H1 (cell line): Measurements from ENCODE around the gene MAK. TPM values are rescaled to one million over a fixed set of nuclear protein-coding genes. Genes with fewer than 3 reads are reported as not detected.

Experiments used
- BCL11A ChIP-seq, 2 experiments: IDR thresholded peaks; one replicate each; pipeline ENCODE4 v1.6.1; 2011; ENCODE audit warnings: low read depth in 2 of 2, low read length in 2 of 2, mild to moderate bottlenecking in 2 of 2
- EP300 ChIP-seq, 2 experiments: IDR thresholded peaks; 1 replicate in 1 of 2; 2 replicates in 1 of 2; pipeline ENCODE4 v1.6.1; 2011 to 2012; ENCODE audit warnings: low read depth in 2 of 2, low read length in 2 of 2, mild to moderate bottlenecking in 2 of 2, borderline replicate concordance in 1 of 2, inconsistent platforms in 1 of 2, moderate library complexity in 1 of 2
- JUN ChIP-seq: IDR thresholded peaks from 2 replicates; pipeline ENCODE4 v1.6.1; 2011; ENCODE audit warnings: low read depth, mild to moderate bottlenecking, improper control_type of control experiment, low read length
- NRF1 ChIP-seq: IDR thresholded peaks from 2 replicates; pipeline ENCODE4 v1.6.1; 2011; ENCODE audit warnings: mild to moderate bottlenecking, low read depth, low read length, improper control_type of control experiment
- POU5F1 ChIP-seq: IDR thresholded peaks from 2 replicates; pipeline ENCODE4 v1.6.1; 2011; ENCODE audit warnings: low read depth, mild to moderate bottlenecking, low read length, moderate library complexity
- RFX5 ChIP-seq: IDR thresholded peaks from 2 replicates; pipeline ENCODE4 v1.6.1; 2011; ENCODE audit warnings: low read depth, low read length, improper control_type of control experiment, borderline replicate concordance
- SIN3A ChIP-seq, 2 experiments: IDR thresholded peaks in 1 of 2; conservative IDR thresholded peaks in 1 of 2; 2 replicates each; pipeline ENCODE4 v1.6.1; 2011 to 2012; ENCODE audit warnings: low read length in 2 of 2, improper control_type of control experiment in 1 of 2, low read depth in 1 of 2, mild to moderate bottlenecking in 1 of 2
- SRF ChIP-seq: IDR thresholded peaks from 2 replicates; pipeline ENCODE4 v1.6.1; 2011; ENCODE audit warnings: mild to moderate bottlenecking, low read depth, low read length, moderate library complexity
- TCF12 ChIP-seq: IDR thresholded peaks from 2 replicates; pipeline ENCODE4 v1.6.1; 2011; ENCODE audit warnings: low read depth, mild to moderate bottlenecking, low read length
- polyA plus RNA-seq, 7 experiments: library from polyadenylated mRNA; depleted of rRNA in 3 of 7; stranded (reverse) in 5 of 7; unstranded in 2 of 7; fragments of >200 nt in 5 of 7; fragments of 200-250 nt in 2 of 7; gene quantifications; 1 replicate in 5 of 7; 2 replicates in 1 of 7; 4 replicates in 1 of 7; pipeline versions ENCODE4 v1.2.1 to v1.2.3, GENCODE V29; 2011 to 2013; ENCODE audit warnings: missing spikeins in 2 of 7, mixed read lengths in 2 of 7
- total RNA-seq: library from RNA; stranded (reverse); fragmentation: NEBNext Ultra II Directional; extraction: Animal tissue kit (Norgen Biotek cat#: 25700); gene quantifications from 2 replicates; pipeline ENCODE4 v1.2.1, GENCODE V29; 2021
- TF ChIP-seq, protein P1 (sequence below): fragments of 300-600 bp; sonication (generic); IDR thresholded peaks from 2 replicates; pipeline ENCODE4 v1.7.1; 2012; ENCODE audit warnings: low read length, moderate library complexity, mild to moderate bottlenecking, inconsistent platforms; ENCODE audit not compliant: insufficient replicate concordance
- TF ChIP-seq, protein P2 (sequence below): IDR thresholded peaks from 2 replicates; pipeline ENCODE4 v1.6.1; 2012; ENCODE audit warnings: inconsistent platforms

The MAK gene
- total and polyA plus RNA-seq, 2 of the 8 experiments (the other 6 are each of a cell fraction or from before 2014, with no cell fraction given) = 0.08 to 0.37 TPM

DNA sequence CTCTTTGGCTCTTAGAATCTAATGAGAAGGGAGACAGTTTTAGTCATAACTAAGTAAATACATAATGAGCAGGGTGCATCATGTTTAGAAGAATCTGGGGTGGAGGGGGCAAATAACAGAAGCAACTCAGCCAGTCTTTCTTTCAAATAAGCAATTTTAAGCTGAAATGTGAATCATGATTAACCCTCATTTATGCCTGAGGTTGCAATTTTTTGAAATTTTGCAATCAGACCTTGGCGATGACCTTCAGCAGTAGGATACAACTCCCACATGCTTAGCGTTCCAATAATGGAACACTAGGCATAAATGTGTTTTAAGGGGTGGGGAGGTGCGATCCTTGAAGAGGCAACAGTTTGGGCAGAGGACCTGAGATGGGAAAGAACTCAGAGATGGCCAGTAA, 60.1 kb downstream of the MAK start (continued):
- TF ChIP-seq, protein P1, sequence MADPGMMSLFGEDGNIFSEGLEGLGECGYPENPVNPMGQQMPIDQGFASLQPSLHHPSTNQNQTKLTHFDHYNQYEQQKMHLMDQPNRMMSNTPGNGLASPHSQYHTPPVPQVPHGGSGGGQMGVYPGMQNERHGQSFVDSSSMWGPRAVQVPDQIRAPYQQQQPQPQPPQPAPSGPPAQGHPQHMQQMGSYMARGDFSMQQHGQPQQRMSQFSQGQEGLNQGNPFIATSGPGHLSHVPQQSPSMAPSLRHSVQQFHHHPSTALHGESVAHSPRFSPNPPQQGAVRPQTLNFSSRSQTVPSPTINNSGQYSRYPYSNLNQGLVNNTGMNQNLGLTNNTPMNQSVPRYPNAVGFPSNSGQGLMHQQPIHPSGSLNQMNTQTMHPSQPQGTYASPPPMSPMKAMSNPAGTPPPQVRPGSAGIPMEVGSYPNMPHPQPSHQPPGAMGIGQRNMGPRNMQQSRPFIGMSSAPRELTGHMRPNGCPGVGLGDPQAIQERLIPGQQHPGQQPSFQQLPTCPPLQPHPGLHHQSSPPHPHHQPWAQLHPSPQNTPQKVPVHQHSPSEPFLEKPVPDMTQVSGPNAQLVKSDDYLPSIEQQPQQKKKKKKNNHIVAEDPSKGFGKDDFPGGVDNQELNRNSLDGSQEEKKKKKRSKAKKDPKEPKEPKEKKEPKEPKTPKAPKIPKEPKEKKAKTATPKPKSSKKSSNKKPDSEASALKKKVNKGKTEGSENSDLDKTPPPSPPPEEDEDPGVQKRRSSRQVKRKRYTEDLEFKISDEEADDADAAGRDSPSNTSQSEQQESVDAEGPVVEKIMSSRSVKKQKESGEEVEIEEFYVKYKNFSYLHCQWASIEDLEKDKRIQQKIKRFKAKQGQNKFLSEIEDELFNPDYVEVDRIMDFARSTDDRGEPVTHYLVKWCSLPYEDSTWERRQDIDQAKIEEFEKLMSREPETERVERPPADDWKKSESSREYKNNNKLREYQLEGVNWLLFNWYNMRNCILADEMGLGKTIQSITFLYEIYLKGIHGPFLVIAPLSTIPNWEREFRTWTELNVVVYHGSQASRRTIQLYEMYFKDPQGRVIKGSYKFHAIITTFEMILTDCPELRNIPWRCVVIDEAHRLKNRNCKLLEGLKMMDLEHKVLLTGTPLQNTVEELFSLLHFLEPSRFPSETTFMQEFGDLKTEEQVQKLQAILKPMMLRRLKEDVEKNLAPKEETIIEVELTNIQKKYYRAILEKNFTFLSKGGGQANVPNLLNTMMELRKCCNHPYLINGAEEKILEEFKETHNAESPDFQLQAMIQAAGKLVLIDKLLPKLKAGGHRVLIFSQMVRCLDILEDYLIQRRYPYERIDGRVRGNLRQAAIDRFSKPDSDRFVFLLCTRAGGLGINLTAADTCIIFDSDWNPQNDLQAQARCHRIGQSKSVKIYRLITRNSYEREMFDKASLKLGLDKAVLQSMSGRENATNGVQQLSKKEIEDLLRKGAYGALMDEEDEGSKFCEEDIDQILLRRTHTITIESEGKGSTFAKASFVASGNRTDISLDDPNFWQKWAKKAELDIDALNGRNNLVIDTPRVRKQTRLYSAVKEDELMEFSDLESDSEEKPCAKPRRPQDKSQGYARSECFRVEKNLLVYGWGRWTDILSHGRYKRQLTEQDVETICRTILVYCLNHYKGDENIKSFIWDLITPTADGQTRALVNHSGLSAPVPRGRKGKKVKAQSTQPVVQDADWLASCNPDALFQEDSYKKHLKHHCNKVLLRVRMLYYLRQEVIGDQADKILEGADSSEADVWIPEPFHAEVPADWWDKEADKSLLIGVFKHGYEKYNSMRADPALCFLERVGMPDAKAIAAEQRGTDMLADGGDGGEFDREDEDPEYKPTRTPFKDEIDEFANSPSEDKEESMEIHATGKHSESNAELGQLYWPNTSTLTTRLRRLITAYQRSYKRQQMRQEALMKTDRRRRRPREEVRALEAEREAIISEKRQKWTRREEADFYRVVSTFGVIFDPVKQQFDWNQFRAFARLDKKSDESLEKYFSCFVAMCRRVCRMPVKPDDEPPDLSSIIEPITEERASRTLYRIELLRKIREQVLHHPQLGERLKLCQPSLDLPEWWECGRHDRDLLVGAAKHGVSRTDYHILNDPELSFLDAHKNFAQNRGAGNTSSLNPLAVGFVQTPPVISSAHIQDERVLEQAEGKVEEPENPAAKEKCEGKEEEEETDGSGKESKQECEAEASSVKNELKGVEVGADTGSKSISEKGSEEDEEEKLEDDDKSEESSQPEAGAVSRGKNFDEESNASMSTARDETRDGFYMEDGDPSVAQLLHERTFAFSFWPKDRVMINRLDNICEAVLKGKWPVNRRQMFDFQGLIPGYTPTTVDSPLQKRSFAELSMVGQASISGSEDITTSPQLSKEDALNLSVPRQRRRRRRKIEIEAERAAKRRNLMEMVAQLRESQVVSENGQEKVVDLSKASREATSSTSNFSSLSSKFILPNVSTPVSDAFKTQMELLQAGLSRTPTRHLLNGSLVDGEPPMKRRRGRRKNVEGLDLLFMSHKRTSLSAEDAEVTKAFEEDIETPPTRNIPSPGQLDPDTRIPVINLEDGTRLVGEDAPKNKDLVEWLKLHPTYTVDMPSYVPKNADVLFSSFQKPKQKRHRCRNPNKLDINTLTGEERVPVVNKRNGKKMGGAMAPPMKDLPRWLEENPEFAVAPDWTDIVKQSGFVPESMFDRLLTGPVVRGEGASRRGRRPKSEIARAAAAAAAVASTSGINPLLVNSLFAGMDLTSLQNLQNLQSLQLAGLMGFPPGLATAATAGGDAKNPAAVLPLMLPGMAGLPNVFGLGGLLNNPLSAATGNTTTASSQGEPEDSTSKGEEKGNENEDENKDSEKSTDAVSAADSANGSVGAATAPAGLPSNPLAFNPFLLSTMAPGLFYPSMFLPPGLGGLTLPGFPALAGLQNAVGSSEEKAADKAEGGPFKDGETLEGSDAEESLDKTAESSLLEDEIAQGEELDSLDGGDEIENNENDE = no peak
- TF ChIP-seq TCF12 = no peak
- no peak for TF ChIP-seq SRF
- no peak for TF ChIP-seq RFX5
- TF ChIP-seq POU5F1 = no peak
- no peak for TF ChIP-seq SIN3A (conservative IDR thresholded peaks at IDR 0.05 in 1 of 2, IDR thresholded peaks at IDR 0.05 in 1 of 2; ENCODE audit: low read depth in 1 of 2, low read length in 2 of 2)
- TF ChIP-seq EP300 (IDR thresholded peaks at IDR 0.05; ENCODE audit: borderline replicate concordance in 1 of 2, low read depth in 2 of 2, low read length in 2 of 2) = no peak
- TF ChIP-seq JUN = no peak
- TF ChIP-seq, protein P2, sequence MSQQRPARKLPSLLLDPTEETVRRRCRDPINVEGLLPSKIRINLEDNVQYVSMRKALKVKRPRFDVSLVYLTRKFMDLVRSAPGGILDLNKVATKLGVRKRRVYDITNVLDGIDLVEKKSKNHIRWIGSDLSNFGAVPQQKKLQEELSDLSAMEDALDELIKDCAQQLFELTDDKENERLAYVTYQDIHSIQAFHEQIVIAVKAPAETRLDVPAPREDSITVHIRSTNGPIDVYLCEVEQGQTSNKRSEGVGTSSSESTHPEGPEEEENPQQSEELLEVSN = no peak
- TF ChIP-seq NRF1 = no peak
- no peak for TF ChIP-seq BCL11A (IDR thresholded peaks at IDR 0.05; ENCODE audit: low read depth in 2 of 2, low read length in 2 of 2)
